Forelimb muscle (tissue), 1 donor: ENCODE results near the gene TRIO. TPM values are rescaled to one million over a fixed set of nuclear protein-coding genes. Genes with fewer than 3 reads are reported as not detected.

Source experiments
- DNase-seq: peaks from one replicate; pipeline ENCODE4 v3.0.0-alpha.2; 2013; ENCODE audit warnings: low read depth
- polyA plus RNA-seq: library from polyadenylated mRNA; unstranded; fragments of 120-200 nt; gene quantifications from one replicate; pipeline ENCODE4 v1.2.1, GENCODE V29; 2013; ENCODE audit not compliant: insufficient read length

TRIO gene
- polyA plus RNA-seq, 1 donor = 168 TPM

- DNase-seq = no peak
Measured at GRCh38 chr5:14506140-14506538, 363.0 kb downstream of the TRIO start.

GRCh38 chr5:14506661-14507060, 363.5 kb downstream of the TRIO start:
- no peak for DNase-seq

GRCh38 chr5:14507156-14507941, 364.2 kb downstream of the TRIO start:
- no peak for DNase-seq

GRCh38 chr5:14508046-14508445, 364.9 kb downstream of the TRIO start:
- DNase-seq = no peak

GRCh38 chr5:14509556-14509955, 366.4 kb downstream of the TRIO start:
- DNase-seq = no peak

- DNase-seq = no peak
Measured at GRCh38 chr5:14510156-14510734, 367.1 kb downstream of the TRIO start.

GRCh38 chr5:14510880-14511279, 367.7 kb downstream of the TRIO start:
- no peak for DNase-seq

- DNase-seq = no peak
Measured at GRCh38 chr5:14512574-14512973, 369.4 kb downstream of the TRIO start.

- no peak for DNase-seq
Measured at GRCh38 chr5:14513266-14513665, 370.1 kb downstream of the TRIO start.

GRCh38 chr5:14516901-14517300, 373.8 kb downstream of the TRIO start:
- DNase-seq = no peak

GRCh38 chr5:14518638-14519037, 375.5 kb downstream of the TRIO start:
- DNase-seq = no peak

GRCh38 chr5:14521748-14522147, 378.6 kb downstream of the TRIO start:
- no peak for DNase-seq

- no peak for DNase-seq
Measured at GRCh38 chr5:14522721-14523120, 379.6 kb downstream of the TRIO start.

- DNase-seq = no peak
Measured at GRCh38 chr5:14523243-14524034, 380.3 kb downstream of the TRIO start.

GRCh38 chr5:14525397-14525796, 382.3 kb downstream of the TRIO start:
- no peak for DNase-seq

GRCh38 chr5:14526493-14526892, 383.4 kb downstream of the TRIO start:
- DNase-seq = no peak

- DNase-seq = no peak
Measured at GRCh38 chr5:14528115-14528514, 385.0 kb downstream of the TRIO start.

GRCh38 chr5:14528926-14529325, 385.8 kb downstream of the TRIO start:
- DNase-seq = no peak

GRCh38 chr5:14531668-14532067, 388.5 kb downstream of the TRIO start:
- no peak for DNase-seq

GRCh38 chr5:14532180-14532579, 389.0 kb downstream of the TRIO start:
- no peak for DNase-seq

GRCh38 chr5:14534773-14535172, 391.6 kb downstream of the TRIO start:
- DNase-seq = no peak

- DNase-seq = no peak
Measured at GRCh38 chr5:14545308-14545707, 402.2 kb downstream of the TRIO start.

GRCh38 chr5:14545862-14546261, 402.7 kb downstream of the TRIO start:
- DNase-seq = no peak
